Ishikawa (cell line): ENCODE results near the gene CEMIP.

Source experiments
- CEBPB ChIP-seq: IDR thresholded peaks from 2 replicates; pipeline ENCODE4 v1.6.1; 2012
- CREB1 ChIP-seq: IDR thresholded peaks from 2 replicates; pipeline ENCODE4 v1.6.1; 2012; ENCODE audit warnings: low read depth
- EGR1 ChIP-seq: IDR thresholded peaks from 2 replicates; pipeline ENCODE4 v1.6.1; 2012
- EP300 ChIP-seq: IDR thresholded peaks from 2 replicates; pipeline ENCODE4 v1.6.1; 2012; ENCODE audit warnings: borderline replicate concordance
- FOXM1 ChIP-seq: IDR thresholded peaks from 2 replicates; pipeline ENCODE4 v1.6.1; 2012; ENCODE audit warnings: low read depth, borderline replicate concordance
- NFIC ChIP-seq: IDR thresholded peaks from 2 replicates; pipeline ENCODE4 v1.6.1; 2012
- RAD21 ChIP-seq: IDR thresholded peaks from 2 replicates; pipeline ENCODE4 v1.6.1; 2012; ENCODE audit warnings: low read depth
- TAF1 ChIP-seq: IDR thresholded peaks from 2 replicates; pipeline ENCODE4 v1.6.1; 2012; ENCODE audit warnings: low read depth, mild to moderate bottlenecking
- TCF12 ChIP-seq: IDR thresholded peaks from 2 replicates; pipeline ENCODE4 v1.6.1; 2012; ENCODE audit warnings: low read depth
- TEAD4 ChIP-seq: IDR thresholded peaks from 2 replicates; pipeline ENCODE4 v1.6.1; 2012
- YY1 ChIP-seq: IDR thresholded peaks from 2 replicates; pipeline ENCODE4 v1.6.1; 2012; ENCODE audit warnings: low read depth
- ZBTB7A ChIP-seq: IDR thresholded peaks from 2 replicates; pipeline ENCODE4 v1.6.1; 2012; ENCODE audit warnings: low read depth
- TF ChIP-seq, protein P1 (sequence below): IDR thresholded peaks from 2 replicates; pipeline ENCODE4 v1.6.1; 2012; ENCODE audit warnings: low read depth, mild to moderate bottlenecking
- TF ChIP-seq, protein P2 (sequence below): IDR thresholded peaks from 2 replicates; pipeline ENCODE4 v1.6.1; 2012
- TF ChIP-seq, protein P3 (sequence below): IDR thresholded peaks from 2 replicates; pipeline ENCODE4 v1.6.1; 2012

The CEMIP gene

DNA sequence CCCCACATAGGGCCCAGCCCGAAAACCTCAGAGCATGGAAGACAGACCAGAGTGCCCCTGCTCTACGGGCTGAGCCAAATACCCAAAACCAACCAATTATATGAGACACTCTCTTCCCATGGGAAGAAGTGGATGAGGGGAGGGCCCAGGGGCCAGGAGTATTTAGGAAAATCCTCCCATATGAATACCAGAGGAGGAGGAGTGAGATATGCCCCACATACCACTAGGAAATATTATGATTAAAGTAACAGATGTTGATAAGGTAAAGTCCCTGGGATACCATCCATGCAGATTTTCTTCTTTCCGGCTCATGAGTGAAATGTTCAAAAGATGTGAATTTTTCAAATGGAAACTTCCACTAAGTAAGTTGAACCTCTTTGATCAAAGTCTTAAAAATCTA lies 160.0 kb downstream of the CEMIP start:
- TF ChIP-seq TCF12: no peak
- TF ChIP-seq YY1: no peak
- TF ChIP-seq NFIC: no peak
- no peak for TF ChIP-seq EP300
- TF ChIP-seq ZBTB7A: no peak
- no peak for TF ChIP-seq TAF1
- TF ChIP-seq, protein P1, sequence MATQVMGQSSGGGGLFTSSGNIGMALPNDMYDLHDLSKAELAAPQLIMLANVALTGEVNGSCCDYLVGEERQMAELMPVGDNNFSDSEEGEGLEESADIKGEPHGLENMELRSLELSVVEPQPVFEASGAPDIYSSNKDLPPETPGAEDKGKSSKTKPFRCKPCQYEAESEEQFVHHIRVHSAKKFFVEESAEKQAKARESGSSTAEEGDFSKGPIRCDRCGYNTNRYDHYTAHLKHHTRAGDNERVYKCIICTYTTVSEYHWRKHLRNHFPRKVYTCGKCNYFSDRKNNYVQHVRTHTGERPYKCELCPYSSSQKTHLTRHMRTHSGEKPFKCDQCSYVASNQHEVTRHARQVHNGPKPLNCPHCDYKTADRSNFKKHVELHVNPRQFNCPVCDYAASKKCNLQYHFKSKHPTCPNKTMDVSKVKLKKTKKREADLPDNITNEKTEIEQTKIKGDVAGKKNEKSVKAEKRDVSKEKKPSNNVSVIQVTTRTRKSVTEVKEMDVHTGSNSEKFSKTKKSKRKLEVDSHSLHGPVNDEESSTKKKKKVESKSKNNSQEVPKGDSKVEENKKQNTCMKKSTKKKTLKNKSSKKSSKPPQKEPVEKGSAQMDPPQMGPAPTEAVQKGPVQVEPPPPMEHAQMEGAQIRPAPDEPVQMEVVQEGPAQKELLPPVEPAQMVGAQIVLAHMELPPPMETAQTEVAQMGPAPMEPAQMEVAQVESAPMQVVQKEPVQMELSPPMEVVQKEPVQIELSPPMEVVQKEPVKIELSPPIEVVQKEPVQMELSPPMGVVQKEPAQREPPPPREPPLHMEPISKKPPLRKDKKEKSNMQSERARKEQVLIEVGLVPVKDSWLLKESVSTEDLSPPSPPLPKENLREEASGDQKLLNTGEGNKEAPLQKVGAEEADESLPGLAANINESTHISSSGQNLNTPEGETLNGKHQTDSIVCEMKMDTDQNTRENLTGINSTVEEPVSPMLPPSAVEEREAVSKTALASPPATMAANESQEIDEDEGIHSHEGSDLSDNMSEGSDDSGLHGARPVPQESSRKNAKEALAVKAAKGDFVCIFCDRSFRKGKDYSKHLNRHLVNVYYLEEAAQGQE: no peak
- TF ChIP-seq, protein P2, sequence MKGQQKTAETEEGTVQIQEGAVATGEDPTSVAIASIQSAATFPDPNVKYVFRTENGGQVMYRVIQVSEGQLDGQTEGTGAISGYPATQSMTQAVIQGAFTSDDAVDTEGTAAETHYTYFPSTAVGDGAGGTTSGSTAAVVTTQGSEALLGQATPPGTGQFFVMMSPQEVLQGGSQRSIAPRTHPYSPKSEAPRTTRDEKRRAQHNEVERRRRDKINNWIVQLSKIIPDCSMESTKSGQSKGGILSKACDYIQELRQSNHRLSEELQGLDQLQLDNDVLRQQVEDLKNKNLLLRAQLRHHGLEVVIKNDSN: no peak
- TF ChIP-seq, protein P3, sequence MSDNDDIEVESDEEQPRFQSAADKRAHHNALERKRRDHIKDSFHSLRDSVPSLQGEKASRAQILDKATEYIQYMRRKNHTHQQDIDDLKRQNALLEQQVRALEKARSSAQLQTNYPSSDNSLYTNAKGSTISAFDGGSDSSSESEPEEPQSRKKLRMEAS: no peak
- no peak for TF ChIP-seq FOXM1
- TF ChIP-seq RAD21: no peak
- no peak for TF ChIP-seq CREB1
- TF ChIP-seq EGR1: no peak

GRCh38 chr15:80940331-80940730 lies 161.2 kb downstream of the CEMIP start:
- TF ChIP-seq NFIC (no peak), FOXM1 (no peak), YY1 (no peak), EGR1 (no peak)
- TF ChIP-seq, protein P3: no peak
- TF ChIP-seq, protein P2: no peak

DNA sequence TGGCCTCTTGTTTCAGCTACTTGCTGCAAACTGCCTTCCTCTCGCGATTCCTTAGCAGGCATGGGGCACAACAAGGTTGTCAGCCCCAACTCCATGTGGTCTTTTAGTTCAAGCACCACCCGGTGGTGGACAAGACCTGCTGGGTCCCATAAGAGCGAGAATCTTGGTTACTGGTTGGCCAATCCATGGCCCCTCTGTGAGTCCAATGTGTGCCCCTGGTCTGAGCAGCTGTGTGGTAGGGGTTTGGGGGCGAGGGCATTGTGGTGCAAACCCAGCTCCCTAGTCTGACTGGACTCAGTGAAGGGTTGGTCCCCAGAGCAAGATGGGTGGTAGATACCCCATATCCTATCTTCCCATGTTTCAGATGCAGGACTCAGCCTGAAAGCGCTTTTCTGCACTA lies 161.7 kb downstream of the CEMIP start:
- TF ChIP-seq TEAD4: no peak
- TF ChIP-seq CEBPB: no peak
- TF ChIP-seq FOXM1: no peak
- TF ChIP-seq, protein P1: no peak
- no peak for TF ChIP-seq ZBTB7A
- no peak for TF ChIP-seq YY1
- no peak for TF ChIP-seq CREB1
- no peak for TF ChIP-seq TAF1
- TF ChIP-seq TCF12: no peak
- TF ChIP-seq, protein P2: no peak
- no peak for TF ChIP-seq RAD21
- TF ChIP-seq EGR1: no peak
- TF ChIP-seq, protein P3: no peak
- no peak for TF ChIP-seq EP300
- TF ChIP-seq NFIC: no peak

- no peak for TF ChIP-seq EGR1
- no peak for TF ChIP-seq YY1
- TF ChIP-seq, protein P3: no peak
These were observed 163.1 kb downstream of the CEMIP start for GRCh38 chr15:80942266-80942665.

- TF ChIP-seq, protein P1: no peak
- TF ChIP-seq EGR1 (no peak), ZBTB7A (no peak), YY1 (no peak), CEBPB (no peak), TAF1 (no peak), CREB1 (no peak), FOXM1 (no peak), TEAD4 (no peak), NFIC (no peak)
- TF ChIP-seq, protein P3: no peak
These were observed 163.8 kb downstream of the CEMIP start for GRCh38 chr15:80942746-80943565.
